GM12878 (cell line): ENCODE results near the gene PCP4L1. TPM values are rescaled to one million over a fixed set of nuclear protein-coding genes. Genes with fewer than 3 reads are reported as not detected.

Experiments used
- ATAC-seq: fragments of 200-7000 bp; cut with Tn5 transposase; 3 replicates; pipeline ENCODE4 v1.9.1; 2020; ENCODE audit warnings: mild to moderate bottlenecking, moderate library complexity
- BruUV-seq: library from RNA; stranded (reverse); fragments of 400-500 nt; replicated peaks from 2 replicates; lab custom pipeline; 2021; lab: Mats Ljungman, UMichigan
- CTCF ChIA-PET: fragments of 300-600 bp; sonication (Branson Sonifier 250); formaldehyde crosslinking; extraction: SDS; loops from one replicate; lab custom pipeline; 2021; ENCODE audit warnings: inconsistent platforms; lab: Yijun Ruan, JAX
- POLR2A ChIA-PET: fragments of 350-600 bp; formaldehyde crosslinking; extraction: SDS; loops from one replicate; lab custom pipeline; 2021; ENCODE audit warnings: inconsistent platforms; lab: Charles Lee
- RAD21 ChIA-PET: fragments of 300-600 bp; sonication (Branson Sonifier 250); formaldehyde crosslinking; loops from one replicate; lab custom pipeline; 2023; ENCODE audit warnings: antibody characterized with exemption; ENCODE audit not compliant: unreplicated experiment; lab: Charles Lee
- SMC1A ChIA-PET: fragments of 300-600 bp; sonication (Branson Sonifier 250); formaldehyde crosslinking; loops from one replicate; lab custom pipeline; 2023; ENCODE audit not compliant: unreplicated experiment, uncharacterized antibody; lab: Charles Lee
- DNase-seq: peaks from one replicate; pipeline ENCODE4 v3.0.0-alpha.2; 2011; ENCODE audit warnings: low read depth, low spot score
- FAIRE-seq: peaks from 3 replicates; lab custom pipeline; 2011; peaks lifted over from hg19 to GRCh38; lab: Jason Lieb, UNC
- H2AFZ ChIP-seq: 2 replicates; pipeline ENCODE4 v1.6.0; 2011; ENCODE audit warnings: low read depth, low read length, control low read depth; ENCODE audit not compliant: control insufficient read depth
- H3K27ac ChIP-seq: 2 replicates; pipeline ENCODE4 v1.5.1; 2011; ENCODE audit warnings: control low read depth; ENCODE audit not compliant: control insufficient read depth, insufficient read depth
- H3K27me3 ChIP-seq, 2 experiments: replicated peaks in 1 of 2; 2 replicates each; pipeline versions ENCODE4 v1.6.0 to v1.6.1; 2011; ENCODE audit warnings: low read length in 1 of 2; ENCODE audit not compliant: control insufficient read depth in 2 of 2, insufficient read depth in 2 of 2
- H3K36me3 ChIP-seq, 2 experiments: 2 replicates each; pipeline ENCODE4 v1.5.1; 2011; ENCODE audit warnings: low read length in 1 of 2; ENCODE audit not compliant: control insufficient read depth in 2 of 2, insufficient read depth in 2 of 2
- H3K4me1 ChIP-seq: 2 replicates; pipeline ENCODE4 v1.6.1; 2011; ENCODE audit warnings: mild to moderate bottlenecking, low read length, moderate library complexity, mixed read lengths; ENCODE audit not compliant: control insufficient read depth, insufficient read depth
- H3K4me2 ChIP-seq: 2 replicates; pipeline ENCODE4 v1.6.0; 2011; ENCODE audit warnings: control low read depth; ENCODE audit not compliant: control insufficient read depth, insufficient read depth
- H3K4me3 ChIP-seq: fragments of 200-600 bp; sonication (generic); 2 replicates; pipeline ENCODE4 v1.5.1; 2016
- H3K79me2 ChIP-seq: 2 replicates; pipeline ENCODE4 v1.6.0; 2011; ENCODE audit warnings: low read length; ENCODE audit not compliant: control insufficient read depth, insufficient read depth
- H3K9ac ChIP-seq: 2 replicates; pipeline ENCODE4 v1.8.0; 2011; ENCODE audit warnings: low read length, control low read depth, mixed read lengths; ENCODE audit not compliant: control insufficient read depth, insufficient read depth
- H3K9me3 ChIP-seq: replicated peaks from 3 replicates; pipeline ENCODE4 v1.5.1; 2011; ENCODE audit warnings: mild to moderate bottlenecking, low read length; ENCODE audit not compliant: control insufficient read depth, insufficient read depth
- H4K20me1 ChIP-seq: 2 replicates; pipeline ENCODE4 v1.6.0; 2011; ENCODE audit not compliant: control insufficient read depth, insufficient read depth
- HDAC2 ChIP-seq: fragments of 200-600 bp; sonication (generic); IDR thresholded peaks from 2 replicates; pipeline ENCODE4 v1.6.1; 2017
- HDGF ChIP-seq: fragments of 450-650 bp; IDR thresholded peaks from 2 replicates; pipeline ENCODE4 v1.6.1; 2016; ENCODE audit warnings: antibody characterized with exemption
- NFIC ChIP-seq: IDR thresholded peaks from 2 replicates; pipeline ENCODE4 v1.6.1; 2012; ENCODE audit warnings: low read depth, mild to moderate bottlenecking, inconsistent platforms, low read length, moderate library complexity
- RB1 ChIP-seq: fragments of 450-650 bp; formaldehyde crosslinking; IDR thresholded peaks from 2 replicates; pipeline ENCODE4 v1.6.1; 2017; ENCODE audit warnings: mild to moderate bottlenecking, borderline replicate concordance
- SIX5 ChIP-seq: IDR thresholded peaks from 2 replicates; pipeline ENCODE4 v1.6.1; 2011; ENCODE audit warnings: mild to moderate bottlenecking, low read depth, low read length, moderate library complexity; ENCODE audit not compliant: severe bottlenecking
- ZSCAN29 ChIP-seq: fragments of 450-650 bp; IDR thresholded peaks from 2 replicates; pipeline ENCODE4 v1.6.1; 2017; ENCODE audit warnings: mild to moderate bottlenecking, moderate library complexity
- WGBS: methylation state at CpG from one replicate; pipeline ENCODE4 v1.1.6; 2016; ENCODE audit warnings: low lambda C conversion rate; ENCODE audit not compliant: insufficient replicate concordance, insufficient coverage; ENCODE audit errors: missing lambda C conversion rate; 5-methylcytosine and 5-hydroxymethylcytosine counted together
- in situ Hi-C: fragments of 300-500 bp; cut with MboI; formaldehyde crosslinking; loops from 9 replicates; pipeline ENCODE4 v1.14.3; 2018; ENCODE audit warnings: mixed read lengths
- intact Hi-C: fragments of 100-400 bp; cut with micrococcal nuclease; formaldehyde crosslinking; loops from one replicate; pipeline ENCODE4 v1.14.2; 2022; ENCODE audit not compliant: unreplicated experiment
- polyA plus RNA-seq, 11 experiments: library from polyadenylated mRNA; depleted of rRNA in 4 of 11; unstranded in 6 of 11; stranded (reverse) in 5 of 11; fragments of >200 nt; fragmentation: Nextera tagmentation in 4 of 11; fragmentation: Illumina TruSeq in 1 of 11; extraction: Ambion mirVana in 4 of 11; extraction: Trizol in 1 of 11; gene quantifications; 1 replicate in 1 of 11; 2 replicates in 10 of 11; pipeline versions ENCODE4 v1.2.1 to v1.2.3, GENCODE V29; 2011 to 2016; ENCODE audit warnings: inconsistent platforms in 2 of 11, missing spikeins in 2 of 11, low read depth in 1 of 11
- total RNA-seq, 4 experiments: library from RNA; depleted of rRNA in 3 of 4; stranded (reverse); fragments of >200 nt in 3 of 4; fragmentation: Illumina TruSeq in 1 of 4; extraction: Trizol in 1 of 4; gene quantifications; 2 replicates each; pipeline versions ENCODE4 v1.2.1 to v1.2.3, GENCODE V29; 2013 to 2021
- TF ChIP-seq, protein P1 (sequence below): fragments of 450-650 bp; conservative IDR thresholded peaks from 2 replicates; pipeline ENCODE4 v1.6.1; 2017; ENCODE audit warnings: mild to moderate bottlenecking, moderate library complexity
- TF ChIP-seq, protein P2 (sequence below): IDR thresholded peaks from 2 replicates; pipeline ENCODE4 v1.6.1; 2011; ENCODE audit warnings: borderline replicate concordance, low read depth, mild to moderate bottlenecking, moderate library complexity, mixed read lengths, low read length; ENCODE audit not compliant: insufficient read depth; ENCODE audit errors: extremely low read length
- TF ChIP-seq, protein P3 (sequence below), 3 experiments: IDR thresholded peaks in 2 of 3; conservative IDR thresholded peaks in 1 of 3; 2 replicates each; pipeline ENCODE4 v1.5.1; 2011; ENCODE audit warnings: low read depth in 3 of 3, low read length in 3 of 3, mild to moderate bottlenecking in 3 of 3, control low read depth in 2 of 3, moderate library complexity in 2 of 3, inconsistent platforms in 1 of 3, mixed read lengths in 1 of 3; ENCODE audit not compliant: control insufficient read depth in 2 of 3, insufficient read depth in 1 of 3; ENCODE audit errors: extremely low read depth in 1 of 3

PCP4L1 gene
- total and polyA plus RNA-seq, 10 of the 15 experiments (the other 5 are each of a cell fraction or from before 2014, with no cell fraction given), result 1.0 to 5.2 (median 2.8) TPM

DNA sequence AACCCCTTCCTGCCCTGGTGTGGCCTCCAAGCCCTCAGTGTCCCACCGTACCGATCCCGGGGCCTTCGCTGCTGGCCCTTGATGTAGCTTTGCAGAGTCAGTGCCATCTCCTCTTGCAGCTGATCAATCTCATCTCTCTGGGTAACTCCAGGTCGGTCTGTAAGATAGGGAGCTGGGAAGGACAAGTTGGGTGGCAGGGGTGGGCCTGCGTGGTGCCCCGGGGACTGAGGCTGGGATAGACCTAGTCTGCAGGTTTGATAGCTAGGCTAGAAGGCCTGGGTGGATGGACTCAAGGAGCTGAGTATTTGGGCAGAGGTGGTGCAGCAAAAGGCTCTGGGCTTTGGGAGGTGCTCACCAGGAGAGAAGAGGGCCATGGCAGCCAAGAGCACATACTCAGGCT lies 27.8 kb upstream of the PCP4L1 start:
- Histone ChIP-seq H3K27me3 (no peaks in the 10 kb centered on the region), H2AFZ (no peak overlapping the region), H3K27ac (no peak overlapping the region)
- CTCF ChIA-PET, result interaction anchor here (0.6 to 17.1 kb wide), 12 partner anchors 10 to 806 kb away, joined by 3 to 385 read pairs (median 4); partner anchors contain the start of genes CFAP126 and NDUFS2
- no peak for DNase-seq
- no peak for FAIRE-seq
- TF ChIP-seq SIX5 (no peak), NFIC (no peak), HDAC2 (no peak), HDGF (no peak), ZSCAN29 (no peak), RB1 (no peak)
- TF ChIP-seq, protein P1, sequence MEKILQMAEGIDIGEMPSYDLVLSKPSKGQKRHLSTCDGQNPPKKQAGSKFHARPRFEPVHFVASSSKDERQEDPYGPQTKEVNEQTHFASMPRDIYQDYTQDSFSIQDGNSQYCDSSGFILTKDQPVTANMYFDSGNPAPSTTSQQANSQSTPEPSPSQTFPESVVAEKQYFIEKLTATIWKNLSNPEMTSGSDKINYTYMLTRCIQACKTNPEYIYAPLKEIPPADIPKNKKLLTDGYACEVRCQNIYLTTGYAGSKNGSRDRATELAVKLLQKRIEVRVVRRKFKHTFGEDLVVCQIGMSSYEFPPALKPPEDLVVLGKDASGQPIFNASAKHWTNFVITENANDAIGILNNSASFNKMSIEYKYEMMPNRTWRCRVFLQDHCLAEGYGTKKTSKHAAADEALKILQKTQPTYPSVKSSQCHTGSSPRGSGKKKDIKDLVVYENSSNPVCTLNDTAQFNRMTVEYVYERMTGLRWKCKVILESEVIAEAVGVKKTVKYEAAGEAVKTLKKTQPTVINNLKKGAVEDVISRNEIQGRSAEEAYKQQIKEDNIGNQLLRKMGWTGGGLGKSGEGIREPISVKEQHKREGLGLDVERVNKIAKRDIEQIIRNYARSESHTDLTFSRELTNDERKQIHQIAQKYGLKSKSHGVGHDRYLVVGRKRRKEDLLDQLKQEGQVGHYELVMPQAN, result no peak
- TF ChIP-seq, protein P2, sequence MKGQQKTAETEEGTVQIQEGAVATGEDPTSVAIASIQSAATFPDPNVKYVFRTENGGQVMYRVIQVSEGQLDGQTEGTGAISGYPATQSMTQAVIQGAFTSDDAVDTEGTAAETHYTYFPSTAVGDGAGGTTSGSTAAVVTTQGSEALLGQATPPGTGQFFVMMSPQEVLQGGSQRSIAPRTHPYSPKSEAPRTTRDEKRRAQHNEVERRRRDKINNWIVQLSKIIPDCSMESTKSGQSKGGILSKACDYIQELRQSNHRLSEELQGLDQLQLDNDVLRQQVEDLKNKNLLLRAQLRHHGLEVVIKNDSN, result no peak
- TF ChIP-seq, protein P3, sequence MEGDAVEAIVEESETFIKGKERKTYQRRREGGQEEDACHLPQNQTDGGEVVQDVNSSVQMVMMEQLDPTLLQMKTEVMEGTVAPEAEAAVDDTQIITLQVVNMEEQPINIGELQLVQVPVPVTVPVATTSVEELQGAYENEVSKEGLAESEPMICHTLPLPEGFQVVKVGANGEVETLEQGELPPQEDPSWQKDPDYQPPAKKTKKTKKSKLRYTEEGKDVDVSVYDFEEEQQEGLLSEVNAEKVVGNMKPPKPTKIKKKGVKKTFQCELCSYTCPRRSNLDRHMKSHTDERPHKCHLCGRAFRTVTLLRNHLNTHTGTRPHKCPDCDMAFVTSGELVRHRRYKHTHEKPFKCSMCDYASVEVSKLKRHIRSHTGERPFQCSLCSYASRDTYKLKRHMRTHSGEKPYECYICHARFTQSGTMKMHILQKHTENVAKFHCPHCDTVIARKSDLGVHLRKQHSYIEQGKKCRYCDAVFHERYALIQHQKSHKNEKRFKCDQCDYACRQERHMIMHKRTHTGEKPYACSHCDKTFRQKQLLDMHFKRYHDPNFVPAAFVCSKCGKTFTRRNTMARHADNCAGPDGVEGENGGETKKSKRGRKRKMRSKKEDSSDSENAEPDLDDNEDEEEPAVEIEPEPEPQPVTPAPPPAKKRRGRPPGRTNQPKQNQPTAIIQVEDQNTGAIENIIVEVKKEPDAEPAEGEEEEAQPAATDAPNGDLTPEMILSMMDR (IDR thresholded peaks at IDR 0.05 in 2 of 3, conservative IDR thresholded peaks at IDR 0.05 in 1 of 3; ENCODE audit: control insufficient read depth in 2 of 3, extremely low read depth in 1 of 3, insufficient read depth in 1 of 3, low read depth in 3 of 3, low read length in 3 of 3), result no peak
- TF ChIP-seq, all 136 proteins: peak for 0
- 91% methylated on average over 7 of the region's 7 CpGs for WGBS
- Histone ChIP-seq H4K20me1 (no peaks in the 10 kb centered on the region), H3K9me3 (no peaks in the 10 kb centered on the region), H3K4me1 (peaks cover 13% of the 10 kb centered on the region), H3K4me3 (no peak overlapping the region), H3K9ac (no peak overlapping the region), H3K36me3 (peaks cover 3 to 4% of the 10 kb centered on the region in 2 experiments; a peak in 2 of 4 replicates), H3K79me2 (peaks cover 10% of the 10 kb centered on the region), H3K4me2 (no peak overlapping the region)
- ChIA-PET POLR2A (interaction anchor here (0.5 to 0.6 kb wide), 2 partner anchors 9 to 55 kb away, joined by 3 read pairs; no protein-coding TSS in a partner anchor), RAD21 (interaction anchor here (1.0 to 2.5 kb wide), 5 partner anchors 36 to 153 kb away, joined by 3 to 22 read pairs (median 5); no protein-coding TSS in a partner anchor), SMC1A (interaction anchor here (1.1 to 6.3 kb wide), 5 partner anchors 15 to 151 kb away, joined by 3 to 62 read pairs (median 4); partner anchors contain the start of gene CFAP126)
- no peak for ATAC-seq
- in situ Hi-C loops (no loop called here), intact Hi-C loops (no loop called here)
- BruUV-seq, result no TSS peak
